Activated effector memory CD4-positive, alpha-beta T cell treated with Interleukin-2 at 50 U/mL for 16 hours (primary cell): ENCODE data around the gene TRAPPC4.
"Not testable (repeated sequence)": the region's sequence is repeated elsewhere in the genome, so short reads cannot be mapped to it uniquely, and the experiment has no call there.

Experiments used
- DNase-seq: peaks from one replicate; pipeline ENCODE4 v3.0.0-alpha.2; 2020

TRAPPC4 gene

DNA sequence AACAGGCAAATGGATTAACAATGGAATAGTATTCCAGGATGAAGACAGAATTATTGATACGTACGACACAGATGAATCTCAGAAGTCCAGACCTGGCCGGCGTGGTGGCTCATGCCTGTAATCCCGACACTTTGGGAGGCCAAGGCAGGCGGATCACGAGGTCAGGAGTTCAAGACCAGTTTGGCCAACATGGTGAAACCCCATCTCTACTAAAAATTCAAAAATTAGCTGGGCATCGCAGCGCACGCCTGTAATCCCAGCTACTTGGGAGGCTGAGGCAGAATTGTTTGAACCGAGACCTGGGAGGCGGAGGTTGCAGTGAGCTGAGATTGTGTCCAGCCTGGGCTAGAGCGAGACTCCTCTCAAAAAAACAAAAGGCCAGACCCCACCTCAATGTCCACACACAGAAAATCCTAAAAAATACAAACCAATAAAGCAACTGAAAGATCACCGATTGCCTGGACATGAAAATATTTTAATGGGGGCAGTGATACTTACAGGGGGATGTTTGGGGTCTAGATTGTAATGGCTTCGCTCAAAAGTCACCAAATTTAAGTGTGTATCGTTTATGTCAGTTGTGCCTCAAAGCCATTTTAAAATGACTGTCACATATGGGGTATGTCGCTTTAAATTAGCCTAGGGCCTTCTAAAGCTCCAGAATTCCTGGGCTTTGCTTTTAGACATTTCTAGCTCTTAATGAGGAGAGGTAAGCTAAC lies 4.2 kb upstream of the TRAPPC4 start:
- DNase-seq = no peak

GRCh38 chr11:119015054-119015611 lies 3.4 kb upstream of the TRAPPC4 start:
- no peak for DNase-seq

- no peak for DNase-seq
These were observed 2.2 kb upstream of the TRAPPC4 start for GRCh38 chr11:119016216-119017009.

- not testable (repeated sequence) for DNase-seq
These were observed 1.2 kb upstream of the TRAPPC4 start for GRCh38 chr11:119017377-119017776.

GRCh38 chr11:119019996-119020395 lies 1.4 kb downstream of the TRAPPC4 start:
- DNase-seq = no peak

GRCh38 chr11:119021631-119022030 lies 3.1 kb downstream of the TRAPPC4 start:
- DNase-seq = no peak

DNA sequence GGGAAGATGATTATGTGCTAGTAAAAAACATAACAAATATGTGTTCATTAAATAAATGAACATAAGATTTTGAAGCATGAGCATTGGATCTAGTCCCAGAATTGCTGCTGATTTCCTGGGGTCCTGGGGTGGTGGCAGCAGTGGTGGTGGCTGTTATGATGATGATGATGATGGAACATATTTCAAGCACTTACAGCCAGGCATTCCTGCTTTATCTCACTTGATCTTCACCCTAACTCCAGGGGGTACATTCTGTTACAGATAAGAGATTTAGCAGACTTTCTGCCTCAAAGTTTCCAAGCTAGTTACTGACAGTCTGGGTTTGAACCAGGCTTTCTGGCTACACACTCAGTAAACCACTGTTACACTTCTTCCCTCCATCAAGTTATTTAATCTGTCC lies 5.2 kb downstream of the TRAPPC4 start:
- no peak for DNase-seq

GRCh38 chr11:119024430-119025098 lies 6.0 kb downstream of the TRAPPC4 start:
- no peak for DNase-seq

DNA sequence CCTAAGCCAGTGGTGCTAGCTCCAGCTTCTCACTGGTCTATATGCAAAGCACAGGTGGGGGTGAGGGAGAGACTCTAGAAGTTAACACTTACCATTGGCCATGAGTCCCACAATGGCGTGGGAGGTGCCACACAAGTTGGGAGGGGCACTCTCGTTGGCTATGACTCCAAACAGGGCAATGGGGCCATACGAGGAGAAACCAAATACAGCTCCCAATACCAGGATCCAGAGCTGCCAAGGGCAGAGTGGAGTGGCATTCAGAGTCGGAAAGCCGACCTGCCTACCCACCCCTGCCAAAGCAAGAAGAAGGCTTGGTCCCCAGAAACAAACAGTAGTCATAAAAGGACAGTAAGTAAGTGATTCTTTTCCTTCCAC lies 6.5 kb downstream of the TRAPPC4 start:
- DNase-seq = no peak

- no peak for DNase-seq
These were observed 7.0 kb downstream of the TRAPPC4 start for GRCh38 chr11:119025541-119025940.

- DNase-seq = no peak
These were observed 7.6 kb downstream of the TRAPPC4 start for GRCh38 chr11:119025978-119026766.

DNA sequence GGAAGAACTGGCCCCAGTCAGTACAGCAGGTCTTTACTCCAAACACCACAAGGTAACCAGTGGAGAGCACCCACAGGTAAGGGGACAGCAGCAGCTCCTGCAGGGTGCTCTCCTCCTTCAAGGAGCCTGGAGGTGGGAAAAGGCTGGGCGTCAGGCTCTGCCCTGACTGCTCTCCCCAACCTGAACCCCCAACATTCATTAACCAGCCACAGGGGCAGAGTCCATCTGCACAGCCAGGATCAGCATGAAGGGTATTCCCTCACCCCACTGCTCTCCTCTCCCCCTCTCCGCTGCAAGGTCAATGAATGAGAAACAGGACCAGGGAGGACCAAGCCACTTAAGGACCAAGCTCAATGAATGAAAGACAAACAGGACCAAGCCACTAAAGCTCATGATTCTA lies 8.4 kb downstream of the TRAPPC4 start:
- no peak for DNase-seq

GRCh38 chr11:119027561-119028345 lies 9.2 kb downstream of the TRAPPC4 start:
- no peak for DNase-seq

GRCh38 chr11:119028346-119029068 lies 9.9 kb downstream of the TRAPPC4 start:
- no peak for DNase-seq

DNA sequence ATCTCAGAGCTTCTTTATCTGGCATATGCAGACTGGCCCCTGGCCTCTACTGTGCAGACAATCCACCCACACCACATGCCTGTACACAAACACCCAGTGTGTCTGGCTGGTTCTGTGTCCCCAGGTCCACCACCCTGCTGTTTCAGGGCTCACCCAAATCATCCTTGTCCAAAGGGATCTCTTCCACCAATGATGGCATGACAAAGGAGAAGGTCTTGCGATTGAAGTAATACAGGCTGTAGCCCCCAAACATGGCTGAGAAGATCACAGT lies 10.4 kb downstream of the TRAPPC4 start:
- DNase-seq = no peak

- DNase-seq = peak; percentile 6
These were observed 10.9 kb downstream of the TRAPPC4 start for GRCh38 chr11:119029340-119030028.

- DNase-seq = peak; percentile 4
These were observed 11.4 kb downstream of the TRAPPC4 start for GRCh38 chr11:119030029-119030328.

- DNase-seq = peak; percentile 99
These were observed 11.9 kb downstream of the TRAPPC4 start, which contains the start of gene SLC37A4 for GRCh38 chr11:119030329-119031047. SLC37A4 (minus strand) TSS chr11:119030877.

DNA sequence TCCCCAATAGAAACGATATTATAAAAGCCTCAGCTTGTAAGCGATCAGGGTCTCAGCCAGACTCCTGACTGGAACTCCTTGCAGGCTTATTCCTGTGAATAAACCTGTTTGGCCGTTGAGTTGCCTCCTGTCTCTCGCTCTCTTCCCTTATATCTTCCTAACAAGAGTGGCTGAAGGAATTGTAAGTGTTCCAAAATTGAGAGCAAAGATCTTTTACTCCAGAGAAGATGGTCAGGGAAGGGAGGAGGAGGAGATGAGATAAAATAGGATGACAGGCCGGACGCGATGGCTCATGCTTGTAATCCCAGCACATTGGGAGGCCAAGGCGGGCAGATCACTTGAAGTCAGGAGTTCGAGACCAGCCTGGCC lies 13.3 kb downstream of the TRAPPC4 start:
- no peak for DNase-seq

DNA sequence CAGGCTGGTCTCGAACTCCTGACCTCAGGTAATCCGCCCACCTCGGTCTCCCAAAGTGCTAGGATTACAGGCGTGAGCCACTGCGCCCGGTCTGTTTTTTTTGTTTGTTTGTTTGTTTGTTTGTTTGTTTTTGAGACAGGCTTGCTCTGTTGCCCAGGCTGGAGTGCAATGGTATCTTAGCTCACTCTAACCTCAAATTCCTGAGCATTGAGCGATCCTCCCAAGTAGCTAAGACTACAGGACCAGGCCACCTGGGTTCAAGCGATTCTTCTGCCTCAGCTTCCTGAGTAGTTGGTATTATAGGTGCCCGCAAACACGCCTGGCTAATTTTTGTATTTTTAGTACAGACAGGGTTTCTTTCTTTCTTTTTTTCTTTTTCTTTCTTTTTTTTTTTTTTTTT lies 14.9 kb downstream of the TRAPPC4 start:
- DNase-seq = not testable (repeated sequence)
